Testis (tissue), 3 donors: Measurements from ENCODE around the gene MAN1A1. TPM values are rescaled to one million over a fixed set of nuclear protein-coding genes. Genes with fewer than 3 reads are reported as not detected.
"Not testable (repeated sequence)": the region's sequence is repeated elsewhere in the genome, so short reads cannot be mapped to it uniquely, and the experiment has no call there.

ENCODE experiments used
- DNase-seq: peaks from one replicate; pipeline ENCODE4 v3.0.0-alpha.2; 2019
- H3K27ac ChIP-seq, 2 donors: fragments of 200-600 bp; sonication (generic); one replicate each; pipeline ENCODE4 v1.5.1; 2019
- H3K27me3 ChIP-seq: fragments of 200-600 bp; sonication (generic); one replicate; pipeline ENCODE4 v1.5.1; 2019
- H3K36me3 ChIP-seq: fragments of 200-600 bp; sonication (generic); one replicate; pipeline ENCODE4 v1.5.1; 2017; ENCODE audit warnings: low read depth; ENCODE audit errors: missing control alignments
- H3K4me1 ChIP-seq: fragments of 200-600 bp; sonication (generic); one replicate; pipeline ENCODE4 v1.5.1; 2019
- H3K4me3 ChIP-seq, 2 donors: fragments of 200-600 bp; sonication (generic); one replicate each; pipeline ENCODE4 v1.5.1; 2017 to 2019
- H3K9me3 ChIP-seq: fragments of 200-600 bp; sonication (generic); one replicate; pipeline ENCODE4 v1.5.1; 2017
- POLR2A ChIP-seq: fragments of 450-650 bp; IDR thresholded peaks from one replicate; pipeline ENCODE4 v1.6.1; 2017; ENCODE audit warnings: antibody characterized with exemption, mild to moderate bottlenecking, moderate library complexity
- WGBS, 2 donors: methylation state at CpG; one replicate each; pipeline ENCODE4 v1.1.5; 2018; 5-methylcytosine and 5-hydroxymethylcytosine counted together
- intact Hi-C: fragments of 100-400 bp; cut with DNase I; formaldehyde crosslinking; loops from one replicate; pipeline ENCODE4 v1.15.1; 2023; ENCODE audit warnings: low total_unique reads
- polyA plus RNA-seq: library from polyadenylated mRNA; stranded (reverse); fragments of 350-450 nt; fragmentation: Illumina TruSeq; extraction: RNeasy Lipid Tissue Mini Kit (QIAGEN cat#74804); gene quantifications from one replicate; pipeline ENCODE4 v1.2.3, GENCODE V29; 2014; ENCODE audit warnings: low read depth, low replicate concordance; ENCODE audit not compliant: insufficient read depth
- total RNA-seq, 2 donors: library from RNA; depleted of rRNA; stranded (reverse); fragments of >200 nt; gene quantifications; one replicate each; pipeline ENCODE4 v1.2.3, GENCODE V29; 2016
- TF ChIP-seq, protein P1 (sequence below), 3 experiments: fragments of 450-650 bp in 2 of 3; fragments of 200-600 bp in 1 of 3; sonication (generic) in 1 of 3; IDR thresholded peaks; one replicate each; pipeline ENCODE4 v1.5.1; 2016 to 2019; ENCODE audit warnings: antibody characterized with exemption in 3 of 3, mild to moderate bottlenecking in 2 of 3, moderate library complexity in 1 of 3

The MAN1A1 gene
- total and polyA plus RNA-seq, 3 donors from 2014 or later = 12.8 to 21.1 (median 15.0) TPM

DNA sequence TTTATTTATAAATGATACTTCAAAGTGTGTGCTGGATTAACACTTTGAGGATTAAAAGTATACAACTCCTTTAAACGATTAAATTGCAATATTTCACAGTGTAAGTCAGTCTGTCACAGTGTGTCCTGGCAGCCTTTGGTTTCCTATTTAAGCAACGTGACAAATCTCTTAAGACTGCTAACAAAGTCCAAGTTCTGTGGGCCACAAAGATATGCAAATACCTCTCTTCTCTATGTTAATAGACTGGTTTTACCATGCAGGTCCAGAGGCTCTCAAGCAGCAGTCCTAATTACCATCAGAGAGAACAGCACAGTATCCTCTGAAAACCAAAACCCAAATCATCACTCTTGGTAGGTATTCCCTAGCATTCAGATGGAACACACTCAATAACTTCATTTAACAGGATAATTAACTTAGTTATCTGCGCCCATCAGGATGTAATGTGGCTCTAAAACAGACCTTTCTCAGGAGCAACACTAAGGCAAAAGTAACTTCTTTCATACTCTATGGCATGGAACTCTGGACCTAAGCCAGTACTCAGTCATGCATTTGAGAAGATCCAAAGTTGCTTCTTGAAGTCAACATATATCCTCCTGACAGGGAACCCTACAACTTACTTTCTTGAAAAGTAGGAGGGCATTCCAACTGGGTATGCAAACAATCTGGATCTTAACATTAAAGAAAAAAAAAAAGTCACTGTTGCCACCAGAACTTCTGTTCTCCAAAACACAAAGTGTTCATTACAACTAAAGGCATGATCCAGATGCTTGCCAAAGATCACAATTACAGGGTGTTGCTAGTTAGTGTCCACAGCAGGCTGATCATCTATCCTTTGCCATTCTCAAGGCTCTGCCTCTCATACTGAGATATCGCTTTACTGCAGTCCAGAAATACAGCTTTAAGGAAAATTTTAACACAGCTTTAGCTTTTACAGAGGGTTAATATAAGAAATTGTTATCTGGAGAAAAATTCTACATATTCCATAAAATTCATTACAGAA is 53.2 kb downstream of the MAN1A1 start:
- H3K9me3 ChIP-seq = no peaks in the 10 kb centered on the region
- H3K4me3 ChIP-seq = no peak overlapping the region
- no peaks in the 10 kb centered on the region for H3K36me3 ChIP-seq
- intact Hi-C loops = no loop called here
- TF ChIP-seq POLR2A = no peak
- TF ChIP-seq, protein P1, sequence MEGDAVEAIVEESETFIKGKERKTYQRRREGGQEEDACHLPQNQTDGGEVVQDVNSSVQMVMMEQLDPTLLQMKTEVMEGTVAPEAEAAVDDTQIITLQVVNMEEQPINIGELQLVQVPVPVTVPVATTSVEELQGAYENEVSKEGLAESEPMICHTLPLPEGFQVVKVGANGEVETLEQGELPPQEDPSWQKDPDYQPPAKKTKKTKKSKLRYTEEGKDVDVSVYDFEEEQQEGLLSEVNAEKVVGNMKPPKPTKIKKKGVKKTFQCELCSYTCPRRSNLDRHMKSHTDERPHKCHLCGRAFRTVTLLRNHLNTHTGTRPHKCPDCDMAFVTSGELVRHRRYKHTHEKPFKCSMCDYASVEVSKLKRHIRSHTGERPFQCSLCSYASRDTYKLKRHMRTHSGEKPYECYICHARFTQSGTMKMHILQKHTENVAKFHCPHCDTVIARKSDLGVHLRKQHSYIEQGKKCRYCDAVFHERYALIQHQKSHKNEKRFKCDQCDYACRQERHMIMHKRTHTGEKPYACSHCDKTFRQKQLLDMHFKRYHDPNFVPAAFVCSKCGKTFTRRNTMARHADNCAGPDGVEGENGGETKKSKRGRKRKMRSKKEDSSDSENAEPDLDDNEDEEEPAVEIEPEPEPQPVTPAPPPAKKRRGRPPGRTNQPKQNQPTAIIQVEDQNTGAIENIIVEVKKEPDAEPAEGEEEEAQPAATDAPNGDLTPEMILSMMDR (IDR thresholded peaks at IDR 0.05) = no peak
- WGBS, 2 donors = 65 to 76% methylated on average over 4 of the region's 4 CpGs
- H3K4me1 ChIP-seq = no peaks in the 10 kb centered on the region
- no peak for DNase-seq
- no peak overlapping the region for H3K27ac ChIP-seq
- H3K27me3 ChIP-seq = no peaks in the 10 kb centered on the region

- no peak overlapping the region for H3K4me3 ChIP-seq
- intact Hi-C loops = no loop called here
- no peak for TF ChIP-seq POLR2A
- TF ChIP-seq, protein P1 (IDR thresholded peaks at IDR 0.05) = no peak
- WGBS, 2 donors = 83 to 85% methylated on average over 4 of the region's 4 CpGs
- H3K27ac ChIP-seq = no peak overlapping the region
- H3K4me1 ChIP-seq = no peaks in the 10 kb centered on the region
- no peak for DNase-seq
- no peaks in the 10 kb centered on the region for H3K36me3 ChIP-seq
- H3K27me3 ChIP-seq = no peaks in the 10 kb centered on the region
- no peaks in the 10 kb centered on the region for H3K9me3 ChIP-seq
Measured at GRCh38 chr6:119294984-119295383, 54.6 kb downstream of the MAN1A1 start.

GRCh38 chr6:119291060-119291459 is 58.5 kb downstream of the MAN1A1 start:
- H3K9me3 ChIP-seq, intact Hi-C loops, H3K36me3 ChIP-seq, DNase-seq, H3K4me1 ChIP-seq, H3K27ac ChIP-seq, H3K4me3 ChIP-seq, H3K27me3 ChIP-seq: not testable (repeated sequence)
- WGBS, 2 donors = 87 to 89% methylated on average over 3 of the region's 3 CpGs

DNA sequence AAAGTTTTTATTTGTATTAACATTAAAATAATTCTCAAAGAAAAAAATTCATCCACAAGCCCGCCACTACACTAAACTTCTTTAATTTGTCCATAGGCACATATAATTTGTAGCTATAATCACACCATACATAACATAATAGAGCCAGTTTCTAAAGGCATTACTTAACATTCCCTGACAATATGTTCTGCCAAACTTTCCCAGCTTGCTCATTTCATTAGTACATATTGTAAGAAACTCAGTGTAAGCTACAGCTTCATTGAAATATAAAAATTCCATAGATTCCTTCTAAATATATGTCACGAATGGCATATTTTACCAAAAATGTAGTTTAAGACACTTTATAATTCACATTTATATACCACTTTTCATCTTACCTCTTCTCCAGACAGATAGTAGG is 59.3 kb downstream of the MAN1A1 start:
- H3K36me3 ChIP-seq = no peaks in the 10 kb centered on the region
- no peaks in the 10 kb centered on the region for H3K27me3 ChIP-seq
- TF ChIP-seq POLR2A = no peak
- TF ChIP-seq, protein P1 (IDR thresholded peaks at IDR 0.05) = no peak
- no peaks in the 10 kb centered on the region for H3K9me3 ChIP-seq
- H3K4me1 ChIP-seq = no peaks in the 10 kb centered on the region
- 48 to 72% methylated on average over 2 of the region's 2 CpGs for WGBS, 2 donors
- H3K4me3 ChIP-seq = no peak overlapping the region
- H3K27ac ChIP-seq = no peak overlapping the region
- DNase-seq = no peak
- intact Hi-C loops = no loop called here

- intact Hi-C loops = no loop called here
- 89% methylated on average over 3 of the region's 3 CpGs for WGBS, 2 donors
- H3K4me3 ChIP-seq = no peak overlapping the region
Measured at GRCh38 chr6:119289651-119290050, 59.9 kb downstream of the MAN1A1 start.

More at GRCh38 chr6:119289651-119290050, 59.9 kb downstream of the MAN1A1 start:
- Histone ChIP-seq H3K27ac (no peak overlapping the region), H3K4me1 (no peaks in the 10 kb centered on the region), H3K9me3 (no peaks in the 10 kb centered on the region), H3K27me3 (no peaks in the 10 kb centered on the region), H3K36me3 (no peaks in the 10 kb centered on the region)
- DNase-seq = no peak
- no peak for TF ChIP-seq POLR2A
